ENCODE measurements around the gene CERK. TPM values are rescaled to one million over a fixed set of nuclear protein-coding genes. Genes with fewer than 3 reads are reported as not detected.
A peak's percentile ranks its signal among the peaks of the same experiment; 100 is the strongest.

Gene CERK
- total RNA-seq, 1 experiment from 2014 or later: 30.9 TPM

DNA sequence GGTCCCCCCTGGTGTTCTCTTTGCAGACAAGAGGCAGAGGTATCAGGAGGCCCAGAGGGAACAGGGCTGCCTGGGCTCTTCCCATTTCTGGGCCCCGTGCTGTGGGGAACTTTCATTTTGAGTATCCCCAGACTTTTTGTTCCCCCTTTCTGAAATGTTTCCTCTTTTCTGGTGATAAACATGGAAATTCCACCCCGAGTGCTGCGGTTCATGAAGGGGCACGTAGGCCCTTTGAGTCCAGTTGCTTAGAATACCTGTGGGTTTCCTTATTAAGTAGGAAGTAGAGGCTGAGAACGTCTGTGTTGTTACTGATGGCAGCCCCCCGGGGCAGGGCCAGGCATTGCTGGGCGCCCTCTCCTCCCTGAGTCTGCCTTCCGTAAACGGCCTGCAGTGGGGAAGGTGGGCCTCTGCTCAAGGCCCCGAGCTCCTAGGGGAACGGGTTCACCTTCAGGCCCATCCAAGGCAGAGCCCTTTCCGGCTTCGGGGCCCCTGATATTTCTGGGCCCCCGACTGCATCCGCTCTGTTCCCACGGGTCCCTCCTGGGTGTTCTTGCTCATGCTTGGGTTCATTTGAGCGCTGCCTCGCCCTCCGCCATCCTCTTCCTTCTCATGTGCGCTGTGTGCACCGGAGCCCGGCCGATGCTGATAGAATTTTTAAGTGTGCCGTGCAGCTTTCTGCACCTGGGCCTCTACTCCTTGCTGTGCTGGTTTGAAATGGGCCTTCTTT, 36.4 kb upstream of the CERK start:
- ATAC-seq (peak; percentile 43), DNase-seq (ENCODE audit: low read depth, low spot score) (no peak)
- Histone ChIP-seq H3K4me3 (ENCODE audit: low read depth in 2 of 2, low read length in 2 of 2) (peak overlapping the region; percentile 16 to 46), H3K4me1 (ENCODE audit: control insufficient read depth, insufficient read depth, low read length) (peaks cover 54% of the 10 kb centered on the region), H3K27me3 (ENCODE audit: control insufficient read depth, insufficient read depth, low read length) (no peaks in the 10 kb centered on the region), H3K27ac (ENCODE audit: low read length) (peak overlapping the region; percentile 93), H3K36me3 (ENCODE audit: control insufficient read depth, insufficient read depth, low read length) (no peaks in the 10 kb centered on the region), H3K9me3 (ENCODE audit: control insufficient read depth, insufficient read depth, low read depth, low read length) (no peaks in the 10 kb centered on the region)
- TF ChIP-seq, protein P1, sequence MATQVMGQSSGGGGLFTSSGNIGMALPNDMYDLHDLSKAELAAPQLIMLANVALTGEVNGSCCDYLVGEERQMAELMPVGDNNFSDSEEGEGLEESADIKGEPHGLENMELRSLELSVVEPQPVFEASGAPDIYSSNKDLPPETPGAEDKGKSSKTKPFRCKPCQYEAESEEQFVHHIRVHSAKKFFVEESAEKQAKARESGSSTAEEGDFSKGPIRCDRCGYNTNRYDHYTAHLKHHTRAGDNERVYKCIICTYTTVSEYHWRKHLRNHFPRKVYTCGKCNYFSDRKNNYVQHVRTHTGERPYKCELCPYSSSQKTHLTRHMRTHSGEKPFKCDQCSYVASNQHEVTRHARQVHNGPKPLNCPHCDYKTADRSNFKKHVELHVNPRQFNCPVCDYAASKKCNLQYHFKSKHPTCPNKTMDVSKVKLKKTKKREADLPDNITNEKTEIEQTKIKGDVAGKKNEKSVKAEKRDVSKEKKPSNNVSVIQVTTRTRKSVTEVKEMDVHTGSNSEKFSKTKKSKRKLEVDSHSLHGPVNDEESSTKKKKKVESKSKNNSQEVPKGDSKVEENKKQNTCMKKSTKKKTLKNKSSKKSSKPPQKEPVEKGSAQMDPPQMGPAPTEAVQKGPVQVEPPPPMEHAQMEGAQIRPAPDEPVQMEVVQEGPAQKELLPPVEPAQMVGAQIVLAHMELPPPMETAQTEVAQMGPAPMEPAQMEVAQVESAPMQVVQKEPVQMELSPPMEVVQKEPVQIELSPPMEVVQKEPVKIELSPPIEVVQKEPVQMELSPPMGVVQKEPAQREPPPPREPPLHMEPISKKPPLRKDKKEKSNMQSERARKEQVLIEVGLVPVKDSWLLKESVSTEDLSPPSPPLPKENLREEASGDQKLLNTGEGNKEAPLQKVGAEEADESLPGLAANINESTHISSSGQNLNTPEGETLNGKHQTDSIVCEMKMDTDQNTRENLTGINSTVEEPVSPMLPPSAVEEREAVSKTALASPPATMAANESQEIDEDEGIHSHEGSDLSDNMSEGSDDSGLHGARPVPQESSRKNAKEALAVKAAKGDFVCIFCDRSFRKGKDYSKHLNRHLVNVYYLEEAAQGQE (IDR thresholded peaks at IDR 0.05; ENCODE audit: insufficient read depth in 1 of 2, low read depth in 2 of 2, low read length in 1 of 2): no peak
- TF ChIP-seq, protein P2, sequence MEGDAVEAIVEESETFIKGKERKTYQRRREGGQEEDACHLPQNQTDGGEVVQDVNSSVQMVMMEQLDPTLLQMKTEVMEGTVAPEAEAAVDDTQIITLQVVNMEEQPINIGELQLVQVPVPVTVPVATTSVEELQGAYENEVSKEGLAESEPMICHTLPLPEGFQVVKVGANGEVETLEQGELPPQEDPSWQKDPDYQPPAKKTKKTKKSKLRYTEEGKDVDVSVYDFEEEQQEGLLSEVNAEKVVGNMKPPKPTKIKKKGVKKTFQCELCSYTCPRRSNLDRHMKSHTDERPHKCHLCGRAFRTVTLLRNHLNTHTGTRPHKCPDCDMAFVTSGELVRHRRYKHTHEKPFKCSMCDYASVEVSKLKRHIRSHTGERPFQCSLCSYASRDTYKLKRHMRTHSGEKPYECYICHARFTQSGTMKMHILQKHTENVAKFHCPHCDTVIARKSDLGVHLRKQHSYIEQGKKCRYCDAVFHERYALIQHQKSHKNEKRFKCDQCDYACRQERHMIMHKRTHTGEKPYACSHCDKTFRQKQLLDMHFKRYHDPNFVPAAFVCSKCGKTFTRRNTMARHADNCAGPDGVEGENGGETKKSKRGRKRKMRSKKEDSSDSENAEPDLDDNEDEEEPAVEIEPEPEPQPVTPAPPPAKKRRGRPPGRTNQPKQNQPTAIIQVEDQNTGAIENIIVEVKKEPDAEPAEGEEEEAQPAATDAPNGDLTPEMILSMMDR (IDR thresholded peaks at IDR 0.05): no peak
- TF ChIP-seq SIN3A (IDR thresholded peaks at IDR 0.05; ENCODE audit: borderline replicate concordance, insufficient read depth, low read depth, low read length): no peak
- TF ChIP-seq TCF7L2 (IDR thresholded peaks at IDR 0.05; ENCODE audit: low read depth, low read length): peak; percentile 13
- TF ChIP-seq POLR2AphosphoS5 (IDR thresholded peaks at IDR 0.05; ENCODE audit: low read depth, low read length): no peak
- ChIA-PET POLR2A (no interaction called here), CTCF (interaction anchor here (0.6 kb wide), 1 partner anchor 15 kb away, joined by 4 read pairs; no protein-coding TSS in a partner anchor)
- intact Hi-C loops (cut with micrococcal nuclease; ENCODE audit: unreplicated experiment): no loop called here
- in situ Hi-C loops (cut with HindIII; ENCODE audit: low pct_unique_long_range_greater_than_20kb, low sequenced_read_pairs): no loop called here
- no TSS peak for BruUV-seq (replicated peaks)

DNA sequence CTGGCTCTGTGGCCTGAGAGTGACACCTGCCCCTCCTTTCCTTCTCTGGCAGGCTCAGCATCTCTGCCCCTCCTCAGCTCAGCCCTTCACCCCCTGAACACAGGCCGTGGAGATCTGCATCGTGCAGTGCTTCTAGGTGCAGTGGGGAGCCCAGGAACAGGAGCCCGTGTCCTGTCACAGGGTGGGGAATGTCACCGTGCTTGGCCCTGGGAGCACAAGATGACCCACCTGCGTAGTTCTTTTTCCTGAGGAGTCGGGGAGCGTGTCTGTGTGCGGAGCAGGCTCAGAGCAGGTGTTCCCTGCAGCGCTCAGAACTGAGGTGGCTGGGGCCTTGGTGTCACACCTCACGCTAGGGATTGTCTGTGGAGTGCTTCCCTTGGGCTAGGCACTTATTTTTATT, 35.0 kb upstream of the CERK start:
- intact Hi-C loops (cut with micrococcal nuclease; ENCODE audit: unreplicated experiment): no loop called here
- Histone ChIP-seq H3K27ac (ENCODE audit: low read length) (peak overlapping the region; percentile 93), H3K4me3 (ENCODE audit: low read depth in 2 of 2, low read length in 2 of 2) (no peak overlapping the region), H3K36me3 (ENCODE audit: control insufficient read depth, insufficient read depth, low read length) (no peaks in the 10 kb centered on the region), H3K4me1 (ENCODE audit: control insufficient read depth, insufficient read depth, low read length) (peaks cover 53% of the 10 kb centered on the region), H3K9me3 (ENCODE audit: control insufficient read depth, insufficient read depth, low read depth, low read length) (no peaks in the 10 kb centered on the region), H3K27me3 (ENCODE audit: control insufficient read depth, insufficient read depth, low read length) (no peaks in the 10 kb centered on the region)
- TF ChIP-seq TCF7L2 (IDR thresholded peaks at IDR 0.05; ENCODE audit: low read depth, low read length): no peak
- no peak for TF ChIP-seq SIN3A (IDR thresholded peaks at IDR 0.05; ENCODE audit: borderline replicate concordance, insufficient read depth, low read depth, low read length)
- TF ChIP-seq, protein P2 (IDR thresholded peaks at IDR 0.05): no peak
- TF ChIP-seq, protein P1 (IDR thresholded peaks at IDR 0.05; ENCODE audit: insufficient read depth in 1 of 2, low read depth in 2 of 2, low read length in 1 of 2): no peak
- no peak for TF ChIP-seq POLR2AphosphoS5 (IDR thresholded peaks at IDR 0.05; ENCODE audit: low read depth, low read length)
- no peak for DNase-seq (ENCODE audit: low read depth, low spot score)
- in situ Hi-C loops (cut with HindIII; ENCODE audit: low pct_unique_long_range_greater_than_20kb, low sequenced_read_pairs): no loop called here
- no TSS peak for BruUV-seq (replicated peaks)
- ChIA-PET CTCF (no interaction called here), POLR2A (no interaction called here)
- no peak for ATAC-seq
